Activated naive CD4-positive, alpha-beta T cell treated with anti-CD3 and anti-CD28 coated beads, Interleukin-2, amount 50 U/mL, for 24 hours (primary cell): ENCODE results near the gene TRIM9.

Source experiments
- H3K27ac Mint-ChIP-seq: one replicate; pipeline ENCODE4 v1.8.0; 2021; ENCODE audit warnings: mild to moderate bottlenecking, mixed read lengths
- H3K27me3 Mint-ChIP-seq: one replicate; pipeline ENCODE4 v1.8.0; 2021; ENCODE audit warnings: mixed read lengths
- H3K36me3 Mint-ChIP-seq: one replicate; pipeline ENCODE4 v1.8.0; 2021; ENCODE audit warnings: mixed read lengths
- H3K4me1 Mint-ChIP-seq: one replicate; pipeline ENCODE4 v1.8.0; 2021; ENCODE audit warnings: mixed read lengths
- H3K4me3 Mint-ChIP-seq: one replicate; pipeline ENCODE4 v1.8.0; 2021; ENCODE audit warnings: mild to moderate bottlenecking, mixed read lengths
- H3K9me3 Mint-ChIP-seq: one replicate; pipeline ENCODE4 v1.8.0; 2021; ENCODE audit warnings: mixed read lengths

Gene TRIM9

GRCh38 chr14:51080645-51081044 is 14.3 kb downstream of the TRIM9 start:
- Mint-ChIP-seq H3K4me3 (no peak overlapping the region), H3K9me3 (no peaks in the 10 kb centered on the region), H3K27me3 (peaks cover 5% of the 10 kb centered on the region), H3K36me3 (no peaks in the 10 kb centered on the region), H3K4me1 (no peaks in the 10 kb centered on the region), H3K27ac (no peak overlapping the region)

- Mint-ChIP-seq H3K4me3 (no peak overlapping the region), H3K36me3 (no peaks in the 10 kb centered on the region), H3K9me3 (no peaks in the 10 kb centered on the region), H3K4me1 (no peaks in the 10 kb centered on the region), H3K27ac (no peak overlapping the region), H3K27me3 (peaks cover 7% of the 10 kb centered on the region)
These were observed 15.4 kb downstream of the TRIM9 start for GRCh38 chr14:51079489-51079888.

- Mint-ChIP-seq H3K4me1 (no peaks in the 10 kb centered on the region), H3K27me3 (peaks cover 7% of the 10 kb centered on the region), H3K36me3 (no peaks in the 10 kb centered on the region), H3K9me3 (no peaks in the 10 kb centered on the region), H3K27ac (no peak overlapping the region), H3K4me3 (no peak overlapping the region)
These were observed 15.8 kb downstream of the TRIM9 start for GRCh38 chr14:51079085-51079484.

DNA sequence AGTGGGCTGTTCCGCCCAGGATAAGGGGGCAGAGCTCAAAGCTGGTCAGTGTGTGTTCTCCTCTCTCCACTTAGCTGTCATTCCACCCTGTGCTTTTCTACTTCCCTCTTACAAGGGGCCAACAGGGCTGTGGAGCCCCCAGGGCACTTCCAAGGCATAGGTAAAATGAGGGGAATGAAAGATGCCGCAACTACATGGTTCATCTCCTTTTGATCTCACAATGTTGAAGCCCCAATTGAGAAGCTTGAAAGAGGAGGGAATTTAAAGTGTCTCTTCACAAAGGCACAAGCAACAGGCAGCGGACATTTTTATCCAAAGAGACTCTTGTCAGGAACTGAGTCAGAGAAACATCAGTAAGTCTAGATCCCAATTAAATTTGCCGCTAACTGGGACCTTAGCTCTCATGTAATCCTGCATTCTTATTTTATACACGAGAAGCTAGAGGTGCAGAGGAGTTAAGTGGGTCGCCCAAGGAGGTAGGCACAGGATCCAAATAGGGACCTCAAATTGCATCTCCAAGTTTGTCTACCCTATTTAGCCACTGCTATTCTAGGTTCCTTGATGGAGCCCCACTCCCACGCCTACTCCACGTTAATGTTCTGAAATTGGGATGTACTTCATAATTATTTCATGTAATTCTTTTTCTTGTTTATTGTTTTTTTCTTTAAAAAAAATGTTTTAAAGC is 20.1 kb downstream of the TRIM9 start:
- H3K4me1 Mint-ChIP-seq = no peaks in the 10 kb centered on the region
- no peak overlapping the region for H3K27ac Mint-ChIP-seq
- H3K27me3 Mint-ChIP-seq = peaks cover 6% of the 10 kb centered on the region
- H3K4me3 Mint-ChIP-seq = no peak overlapping the region
- H3K36me3 Mint-ChIP-seq = no peaks in the 10 kb centered on the region
- no peaks in the 10 kb centered on the region for H3K9me3 Mint-ChIP-seq

DNA sequence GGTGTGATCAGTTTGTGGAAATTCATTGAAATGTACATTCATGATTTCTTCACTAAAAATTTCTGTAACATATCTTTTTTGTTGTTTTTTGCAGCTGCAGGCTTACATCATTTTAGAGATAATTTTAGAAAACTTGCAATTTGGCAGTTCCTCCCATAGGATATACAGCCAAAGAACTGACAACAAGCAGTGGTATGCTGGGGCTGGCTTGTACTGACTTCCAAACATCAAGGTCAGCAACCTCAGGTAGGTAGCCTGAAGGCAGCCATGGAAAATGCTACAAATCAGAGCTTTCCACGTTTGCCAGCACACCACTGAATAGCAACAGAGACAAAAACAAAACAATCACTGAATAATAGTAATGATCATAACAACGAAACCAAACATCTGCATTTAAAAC is 21.2 kb downstream of the TRIM9 start:
- H3K4me1 Mint-ChIP-seq = no peaks in the 10 kb centered on the region
- no peak overlapping the region for H3K27ac Mint-ChIP-seq
- H3K27me3 Mint-ChIP-seq = peaks cover 7% of the 10 kb centered on the region
- no peaks in the 10 kb centered on the region for H3K9me3 Mint-ChIP-seq
- H3K4me3 Mint-ChIP-seq = no peak overlapping the region
- no peaks in the 10 kb centered on the region for H3K36me3 Mint-ChIP-seq

- no peak overlapping the region for H3K4me3 Mint-ChIP-seq
- peaks cover 7% of the 10 kb centered on the region for H3K27me3 Mint-ChIP-seq
- H3K36me3 Mint-ChIP-seq = no peaks in the 10 kb centered on the region
- H3K4me1 Mint-ChIP-seq = no peaks in the 10 kb centered on the region
- no peak overlapping the region for H3K27ac Mint-ChIP-seq
- no peaks in the 10 kb centered on the region for H3K9me3 Mint-ChIP-seq
These were observed 21.9 kb downstream of the TRIM9 start for GRCh38 chr14:51072976-51073375.

DNA sequence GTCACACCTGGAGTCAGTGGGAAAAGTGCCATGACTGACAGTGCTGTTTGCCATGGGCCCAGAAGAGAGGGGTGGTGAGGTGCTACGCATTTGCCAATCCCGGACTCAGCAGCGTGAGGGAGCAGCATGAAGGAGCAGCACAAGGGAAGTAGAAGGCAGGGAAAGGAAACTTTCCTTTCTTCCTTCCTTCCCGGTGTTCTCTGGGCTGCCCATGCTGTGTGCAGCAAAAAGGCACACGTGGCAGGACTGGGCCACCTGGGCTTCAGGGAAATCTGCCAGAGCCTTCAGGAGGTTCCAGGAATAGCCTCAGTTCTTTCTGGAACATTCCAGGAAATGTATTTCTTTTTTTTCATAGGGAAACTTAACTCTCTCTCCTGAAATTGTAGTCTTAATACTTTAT is 23.0 kb downstream of the TRIM9 start:
- Mint-ChIP-seq H3K27me3 (peaks cover 4% of the 10 kb centered on the region), H3K4me3 (no peak overlapping the region), H3K9me3 (no peaks in the 10 kb centered on the region), H3K4me1 (no peaks in the 10 kb centered on the region), H3K36me3 (no peaks in the 10 kb centered on the region), H3K27ac (no peak overlapping the region)

DNA sequence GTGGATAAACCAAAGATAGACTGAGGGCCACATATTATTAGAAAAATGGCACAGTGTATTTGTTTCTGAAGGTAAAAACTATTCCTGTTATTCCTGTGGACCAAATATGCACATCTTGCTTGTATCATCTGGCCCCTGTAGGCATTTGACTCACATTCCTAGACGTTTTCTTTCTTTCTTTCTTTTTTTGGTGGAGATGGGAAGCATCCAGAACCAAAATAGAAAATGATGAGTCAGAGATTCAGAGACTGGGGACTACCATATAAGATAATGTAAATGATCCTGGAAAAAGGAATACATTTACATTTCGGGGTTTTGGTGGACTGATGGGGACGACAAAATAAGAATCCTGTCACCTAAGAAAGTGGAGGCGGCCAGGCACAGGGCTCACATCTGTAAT is 24.2 kb downstream of the TRIM9 start:
- H3K4me3 Mint-ChIP-seq = no peak overlapping the region
- no peak overlapping the region for H3K27ac Mint-ChIP-seq
- no peaks in the 10 kb centered on the region for H3K4me1 Mint-ChIP-seq
- peaks cover 4% of the 10 kb centered on the region for H3K27me3 Mint-ChIP-seq
- no peaks in the 10 kb centered on the region for H3K36me3 Mint-ChIP-seq
- H3K9me3 Mint-ChIP-seq = no peaks in the 10 kb centered on the region

DNA sequence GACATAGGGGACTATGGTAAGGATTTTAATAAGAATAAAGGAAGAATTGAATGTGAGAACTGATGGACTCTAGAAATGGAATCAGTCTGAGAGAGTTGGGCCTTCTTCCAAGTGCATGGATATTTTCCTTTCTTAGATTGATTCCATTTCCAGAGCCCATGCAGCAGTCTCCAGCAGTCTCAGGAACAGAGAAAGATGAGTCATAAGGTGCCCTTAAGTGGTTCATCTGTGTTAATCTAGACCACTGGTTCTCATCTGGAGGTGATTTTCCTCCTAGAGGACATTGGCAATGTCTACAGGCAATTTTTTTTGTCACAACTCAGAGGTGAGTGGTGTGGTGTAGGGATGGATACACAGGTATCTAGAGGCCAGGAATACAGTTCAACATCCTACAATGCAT is 25.9 kb downstream of the TRIM9 start:
- H3K27ac Mint-ChIP-seq = no peak overlapping the region
- no peaks in the 10 kb centered on the region for H3K9me3 Mint-ChIP-seq
- H3K36me3 Mint-ChIP-seq = no peaks in the 10 kb centered on the region
- no peak overlapping the region for H3K4me3 Mint-ChIP-seq
- peaks cover 1% of the 10 kb centered on the region for H3K27me3 Mint-ChIP-seq
- no peaks in the 10 kb centered on the region for H3K4me1 Mint-ChIP-seq

DNA sequence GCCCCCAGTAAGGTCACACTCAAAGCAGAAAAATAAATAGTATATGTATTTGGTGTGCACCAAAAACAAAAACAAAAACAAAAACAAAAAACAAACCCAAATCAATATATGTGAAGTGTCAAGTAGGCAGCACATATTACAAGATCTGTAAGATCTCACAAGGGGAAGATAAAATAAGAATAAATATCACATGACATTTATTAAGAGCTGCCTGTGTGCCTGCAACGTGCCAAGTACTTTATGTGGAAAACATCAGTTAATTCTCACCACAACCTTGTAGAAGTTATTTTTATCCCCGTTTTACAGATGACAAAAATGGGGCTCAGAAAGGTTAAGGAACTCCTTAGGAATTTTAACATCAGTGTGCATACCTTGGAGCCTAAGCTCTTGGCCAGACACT is 26.6 kb downstream of the TRIM9 start:
- Mint-ChIP-seq H3K4me3 (no peak overlapping the region), H3K27ac (no peak overlapping the region), H3K27me3 (peaks cover 1% of the 10 kb centered on the region), H3K36me3 (no peaks in the 10 kb centered on the region), H3K9me3 (peaks cover 3% of the 10 kb centered on the region), H3K4me1 (no peaks in the 10 kb centered on the region)

GRCh38 chr14:51067295-51067694 is 27.6 kb downstream of the TRIM9 start:
- no peaks in the 10 kb centered on the region for H3K4me1 Mint-ChIP-seq
- peaks cover 5% of the 10 kb centered on the region for H3K36me3 Mint-ChIP-seq
- H3K4me3 Mint-ChIP-seq = no peak overlapping the region
- peaks cover 13% of the 10 kb centered on the region for H3K9me3 Mint-ChIP-seq
- H3K27ac Mint-ChIP-seq = no peak overlapping the region
- H3K27me3 Mint-ChIP-seq = peaks cover 1% of the 10 kb centered on the region

GRCh38 chr14:51066576-51066975 is 28.3 kb downstream of the TRIM9 start:
- Mint-ChIP-seq H3K36me3 (peaks cover 7% of the 10 kb centered on the region), H3K4me1 (no peaks in the 10 kb centered on the region), H3K27me3 (peaks cover 1% of the 10 kb centered on the region), H3K4me3 (no peak overlapping the region), H3K9me3 (peaks cover 16% of the 10 kb centered on the region), H3K27ac (no peak overlapping the region)

DNA sequence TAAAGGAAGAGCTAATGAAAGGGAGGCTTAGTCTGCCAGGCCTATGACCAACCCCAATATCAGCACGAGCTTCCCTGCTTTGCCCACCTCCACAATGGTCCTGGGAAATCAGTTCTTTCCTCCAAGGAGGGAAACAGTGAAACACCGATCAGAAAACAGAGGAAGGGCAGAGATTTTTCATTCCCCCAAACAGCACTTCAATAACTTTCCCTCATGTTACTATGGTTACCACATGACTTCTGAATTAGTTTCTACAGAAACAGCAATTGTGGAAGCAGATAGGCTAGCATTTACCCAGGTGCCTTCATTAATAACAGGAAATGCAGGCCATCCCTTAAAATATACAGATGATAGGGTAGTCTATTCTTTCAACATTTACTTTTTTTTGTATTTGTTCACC is 35.9 kb downstream of the TRIM9 start:
- H3K27me3 Mint-ChIP-seq = peaks cover 4% of the 10 kb centered on the region
- H3K4me1 Mint-ChIP-seq = no peaks in the 10 kb centered on the region
- peaks cover 7% of the 10 kb centered on the region for H3K36me3 Mint-ChIP-seq
- no peak overlapping the region for H3K4me3 Mint-ChIP-seq
- H3K27ac Mint-ChIP-seq = no peak overlapping the region
- H3K9me3 Mint-ChIP-seq = peaks cover 16% of the 10 kb centered on the region

DNA sequence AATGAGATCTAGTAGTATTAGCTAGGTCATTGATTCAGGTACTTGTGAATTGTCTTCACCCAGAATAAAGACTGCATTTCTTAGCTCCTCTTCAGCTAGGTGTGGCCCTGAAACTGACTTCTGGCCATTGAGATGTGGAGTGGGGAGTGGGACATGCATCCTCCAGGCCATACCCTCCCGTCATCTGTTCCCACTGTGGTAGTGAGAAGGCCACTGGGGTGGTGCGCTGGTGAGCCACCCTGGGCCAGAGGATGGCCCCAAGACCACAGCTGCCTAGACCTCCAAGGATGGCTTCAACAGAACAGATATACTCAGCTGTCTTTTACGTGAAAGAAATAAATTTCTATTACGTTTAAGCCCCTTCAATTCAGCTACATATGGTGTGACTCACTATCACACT is 36.5 kb downstream of the TRIM9 start:
- H3K4me3 Mint-ChIP-seq = no peak overlapping the region
- H3K4me1 Mint-ChIP-seq = no peaks in the 10 kb centered on the region
- H3K36me3 Mint-ChIP-seq = peaks cover 7% of the 10 kb centered on the region
- no peak overlapping the region for H3K27ac Mint-ChIP-seq
- H3K27me3 Mint-ChIP-seq = peaks cover 4% of the 10 kb centered on the region
- peaks cover 14% of the 10 kb centered on the region for H3K9me3 Mint-ChIP-seq

DNA sequence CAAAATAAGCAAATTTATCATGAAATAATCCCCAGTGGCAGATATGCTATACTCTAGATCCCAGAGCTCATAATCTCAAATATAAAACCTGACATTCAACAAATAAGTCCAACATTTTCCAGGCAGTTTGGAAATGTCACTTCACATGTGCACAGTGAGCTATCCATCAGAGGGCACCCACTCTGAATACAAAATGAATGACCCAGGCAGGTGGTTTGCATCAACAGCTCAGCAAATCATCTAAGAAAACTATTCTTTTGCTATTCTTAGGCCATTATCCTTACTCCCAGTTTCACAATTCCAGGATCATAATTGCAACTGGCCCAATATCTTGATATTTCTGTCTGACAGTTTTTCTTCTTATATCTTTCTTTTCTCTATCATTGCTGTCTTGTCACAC is 38.5 kb downstream of the TRIM9 start:
- H3K27ac Mint-ChIP-seq = no peak overlapping the region
- no peaks in the 10 kb centered on the region for H3K36me3 Mint-ChIP-seq
- H3K27me3 Mint-ChIP-seq = peaks cover 4% of the 10 kb centered on the region
- no peaks in the 10 kb centered on the region for H3K9me3 Mint-ChIP-seq
- no peak overlapping the region for H3K4me3 Mint-ChIP-seq
- no peaks in the 10 kb centered on the region for H3K4me1 Mint-ChIP-seq

- H3K36me3 Mint-ChIP-seq = no peaks in the 10 kb centered on the region
- H3K4me3 Mint-ChIP-seq = no peak overlapping the region
- peaks cover 4% of the 10 kb centered on the region for H3K27me3 Mint-ChIP-seq
- no peaks in the 10 kb centered on the region for H3K9me3 Mint-ChIP-seq
- H3K4me1 Mint-ChIP-seq = no peaks in the 10 kb centered on the region
- no peak overlapping the region for H3K27ac Mint-ChIP-seq
These were observed 41.7 kb downstream of the TRIM9 start for GRCh38 chr14:51053157-51053556.

DNA sequence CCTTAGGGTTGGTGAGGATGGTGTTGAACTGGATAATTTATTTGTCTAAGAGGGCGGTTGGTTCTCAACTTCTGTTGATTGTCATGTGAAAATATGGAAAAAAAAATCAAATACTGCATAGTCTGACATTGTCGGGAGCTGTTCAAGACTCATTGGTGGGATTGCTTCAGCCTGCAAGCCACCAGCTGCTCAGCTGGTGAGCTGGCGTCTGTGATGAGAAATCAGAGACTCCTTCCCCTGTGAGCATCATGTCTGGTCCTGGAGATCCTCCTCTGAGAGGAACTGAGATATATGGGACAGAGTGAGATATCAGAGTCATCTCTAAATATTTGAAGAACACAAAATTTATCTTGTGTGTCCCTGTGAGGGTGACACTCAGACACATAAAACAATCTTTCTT is 49.9 kb downstream of the TRIM9 start:
- no peaks in the 10 kb centered on the region for H3K4me1 Mint-ChIP-seq
- no peaks in the 10 kb centered on the region for H3K9me3 Mint-ChIP-seq
- no peak overlapping the region for H3K27ac Mint-ChIP-seq
- H3K4me3 Mint-ChIP-seq = no peak overlapping the region
- H3K27me3 Mint-ChIP-seq = no peaks in the 10 kb centered on the region
- no peaks in the 10 kb centered on the region for H3K36me3 Mint-ChIP-seq
